Measurements from ENCODE around the gene RAB39A.
"Not testable (repeated sequence)": the region's sequence is repeated elsewhere in the genome, so short reads cannot be mapped to it uniquely, and the experiment has no call there.

Gene RAB39A

DNA sequence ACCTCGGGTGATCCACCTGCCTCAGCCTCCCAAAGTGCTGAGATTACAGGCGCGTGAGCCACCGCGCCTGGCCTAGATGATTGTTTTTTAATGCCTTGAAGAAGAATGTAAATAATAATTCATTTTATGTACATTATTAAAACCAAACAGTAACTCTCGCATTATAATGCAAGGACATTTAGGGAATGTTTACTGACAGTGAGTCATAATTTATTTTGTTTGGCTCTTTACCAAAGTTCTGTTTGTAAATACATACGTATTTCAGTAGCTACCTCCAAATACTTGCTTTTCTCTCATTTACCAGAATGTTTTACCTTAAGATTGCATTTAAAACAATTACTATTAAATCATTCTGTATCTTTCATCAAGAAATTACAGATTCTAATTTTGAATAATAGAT is 3.0 kb downstream of the RAB39A start:
- TF ChIP-seq GATA1 (IDR thresholded peaks at IDR 0.05; ENCODE audit: low read depth, low read length): no peak
- DNase-seq: no peak

DNA sequence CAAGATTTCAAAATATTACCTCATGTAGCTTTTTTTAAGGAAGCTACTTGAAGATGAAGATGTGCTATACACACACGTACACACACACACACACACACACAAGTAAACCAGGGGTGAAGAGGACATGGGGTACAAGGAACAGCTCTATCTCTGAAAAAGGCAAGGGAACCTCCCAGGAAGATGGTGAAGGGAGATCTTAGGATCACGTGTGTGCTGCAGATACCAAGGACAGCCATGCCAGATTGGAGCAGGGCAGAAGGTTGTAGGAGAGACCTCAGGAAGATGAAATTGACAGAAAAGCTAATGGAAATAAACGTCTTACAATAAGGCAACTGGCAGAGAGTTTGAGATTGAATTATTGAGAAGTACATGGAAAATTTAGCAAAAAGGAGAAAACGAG is 19.7 kb downstream of the RAB39A start:
- TF ChIP-seq POLR2A (IDR thresholded peaks at IDR 0.05; ENCODE audit: low read length): no peak
- TF ChIP-seq GATA1 (IDR thresholded peaks at IDR 0.05; ENCODE audit: low read depth, low read length): no peak
- no peak for DNase-seq

DNA sequence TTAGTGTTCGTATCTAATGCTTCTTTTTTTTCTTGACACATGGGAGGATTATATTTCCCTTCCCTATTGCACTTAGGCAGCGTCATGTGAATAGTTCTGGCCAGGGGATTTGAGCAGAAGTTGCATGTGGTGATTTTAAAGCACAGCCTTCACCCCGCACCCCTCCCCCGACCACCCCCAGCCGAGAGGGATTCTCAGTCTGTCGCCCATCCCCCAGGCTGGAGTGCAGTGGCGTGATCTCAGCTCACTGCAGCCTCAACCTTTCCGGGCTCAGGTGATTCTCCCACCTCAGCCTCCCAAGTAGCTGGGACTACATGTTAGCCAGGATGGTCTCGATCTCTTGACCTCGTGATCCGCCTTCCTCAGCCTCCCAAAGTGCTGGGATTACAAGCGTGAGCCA is 20.1 kb downstream of the RAB39A start:
- DNase-seq: not testable (repeated sequence)

DNA sequence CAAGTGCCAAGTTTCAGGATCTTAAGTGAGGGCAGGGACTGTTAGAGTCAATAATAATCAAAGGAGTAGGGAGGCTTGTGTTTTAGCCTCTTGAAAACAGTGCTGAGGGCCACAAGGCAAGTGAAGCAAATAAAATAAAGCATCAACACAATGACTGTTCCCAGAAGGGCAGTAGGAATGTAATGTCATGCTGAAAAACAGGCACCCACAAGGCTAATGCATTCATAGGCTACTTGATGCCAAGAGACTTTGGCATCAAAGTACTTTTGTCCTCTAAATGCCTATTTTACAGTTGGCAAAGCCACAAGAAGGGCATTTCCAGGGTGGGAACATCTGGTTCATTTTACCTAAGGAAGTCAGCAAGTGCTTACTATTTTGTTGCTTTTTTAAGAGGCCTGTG is 22.9 kb downstream of the RAB39A start:
- TF ChIP-seq GATA1 (IDR thresholded peaks at IDR 0.05; ENCODE audit: low read depth, low read length) (no peak), POLR2A (IDR thresholded peaks at IDR 0.05; ENCODE audit: low read length) (no peak)
- no peak for DNase-seq

DNA sequence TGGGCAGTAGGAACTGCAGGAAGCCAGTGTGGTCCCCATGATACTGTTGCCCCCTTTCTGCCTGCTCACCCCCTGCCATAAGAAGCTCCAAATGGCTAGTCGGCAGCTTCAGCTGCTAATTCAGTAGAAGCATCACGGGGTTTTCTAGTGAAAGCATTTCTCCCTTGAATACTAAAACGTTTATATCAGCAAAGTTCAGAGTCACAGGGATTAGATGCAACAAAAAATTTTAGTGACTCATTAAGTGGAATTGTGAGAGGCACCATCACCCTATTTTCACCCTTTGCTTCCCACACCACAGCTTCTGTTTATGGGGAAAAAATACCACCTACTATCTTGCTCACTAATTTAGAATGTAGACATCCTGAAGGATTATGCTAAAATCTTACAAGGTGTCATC is 25.2 kb downstream of the RAB39A start:
- no peak for TF ChIP-seq GATA1 (IDR thresholded peaks at IDR 0.05; ENCODE audit: low read depth, low read length)
- no peak for TF ChIP-seq POLR2A (IDR thresholded peaks at IDR 0.05; ENCODE audit: low read length)
- DNase-seq: no peak

DNA sequence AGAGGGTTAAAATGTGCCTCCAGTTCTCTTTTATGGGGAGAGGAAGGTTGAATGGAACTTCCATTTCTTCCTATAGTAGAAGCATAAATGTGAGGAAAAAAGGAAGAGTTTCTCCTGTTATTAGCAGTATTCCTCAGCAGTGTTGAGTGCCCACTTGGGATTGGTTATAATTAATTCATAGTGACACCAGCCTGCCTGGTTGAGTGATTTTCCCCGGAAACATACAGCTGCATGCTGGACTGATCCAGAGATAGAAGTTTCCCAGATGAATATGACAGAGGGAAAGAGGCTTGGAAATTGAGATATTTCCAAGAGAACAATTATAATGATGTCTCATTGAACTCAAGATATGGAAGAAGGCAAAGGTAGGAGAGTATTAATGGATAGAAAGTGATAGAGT is 28.3 kb downstream of the RAB39A start:
- no peak for TF ChIP-seq GATA1 (IDR thresholded peaks at IDR 0.05; ENCODE audit: low read depth, low read length)
- no peak for TF ChIP-seq POLR2A (IDR thresholded peaks at IDR 0.05; ENCODE audit: low read length)
- no peak for DNase-seq

DNA sequence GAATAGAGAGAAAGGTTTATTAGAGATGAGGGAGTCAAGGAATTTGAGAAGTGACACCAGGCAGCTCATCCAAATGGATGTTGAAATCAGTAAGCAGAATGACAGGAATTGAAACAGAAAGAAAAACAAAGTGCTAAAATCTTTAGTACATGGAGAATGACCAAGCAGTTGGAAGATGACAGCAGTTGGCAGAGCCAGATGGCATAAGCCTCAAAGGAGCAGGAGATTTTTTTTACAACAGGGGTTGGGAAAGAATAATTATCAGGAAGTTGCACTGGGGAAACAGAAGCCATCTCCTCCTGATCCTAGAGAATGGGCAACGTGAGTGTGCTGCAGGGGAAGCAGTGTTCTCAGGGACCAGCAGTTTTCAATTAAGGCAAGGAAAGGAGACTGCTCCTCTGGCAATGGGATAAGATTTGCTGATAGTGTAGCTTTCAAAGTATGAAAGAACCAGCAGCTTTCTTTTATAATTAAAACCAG is 28.9 kb downstream of the RAB39A start:
- no peak for DNase-seq

DNA sequence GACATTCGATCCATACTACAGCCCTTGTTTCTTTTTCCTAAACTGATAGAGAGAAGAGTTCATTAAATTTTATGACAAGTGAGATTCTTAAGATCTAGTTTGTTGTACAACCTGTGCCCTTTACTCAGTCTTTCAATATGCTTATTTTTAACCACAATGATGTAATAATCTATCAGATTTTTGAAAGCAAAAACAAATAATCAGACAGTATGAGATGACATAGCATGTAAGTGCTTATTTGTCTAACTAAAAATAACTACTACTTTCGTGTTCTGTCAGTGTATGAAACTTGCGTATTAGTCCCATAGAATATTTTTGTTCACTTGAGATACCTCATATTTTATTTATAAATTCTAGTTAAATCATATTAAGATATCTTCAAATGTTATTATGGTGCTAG is 33.2 kb downstream of the RAB39A start:
- DNase-seq: no peak
- TF ChIP-seq GATA1 (IDR thresholded peaks at IDR 0.05; ENCODE audit: low read depth, low read length) (no peak), POLR2A (IDR thresholded peaks at IDR 0.05; ENCODE audit: low read length) (no peak)

More for the DNA sequence above, 28.9 kb downstream of the RAB39A start:
- TF ChIP-seq GATA1 (IDR thresholded peaks at IDR 0.05; ENCODE audit: low read depth, low read length) (no peak), POLR2A (IDR thresholded peaks at IDR 0.05; ENCODE audit: low read length) (no peak)

DNA sequence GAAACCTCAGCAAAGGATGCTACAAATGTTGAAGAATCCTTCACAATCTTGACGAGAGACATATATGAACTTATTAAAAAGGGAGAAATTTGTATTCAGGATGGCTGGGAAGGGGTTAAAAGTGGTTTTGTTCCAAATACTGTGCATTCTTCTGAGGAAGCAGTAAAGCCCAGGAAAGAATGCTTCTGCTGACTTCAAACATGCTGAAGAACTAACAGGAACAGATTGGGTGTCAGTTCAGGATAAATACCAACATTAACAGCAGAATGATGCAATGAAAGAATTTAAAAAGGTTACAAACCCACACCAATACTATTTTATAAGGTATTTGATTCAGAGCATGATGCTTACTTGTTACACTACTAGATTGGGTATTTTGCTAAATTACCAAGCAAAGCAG is 33.9 kb downstream of the RAB39A start:
- no peak for DNase-seq
- no peak for TF ChIP-seq POLR2A (IDR thresholded peaks at IDR 0.05; ENCODE audit: low read length)
- TF ChIP-seq GATA1 (IDR thresholded peaks at IDR 0.05; ENCODE audit: low read depth, low read length): no peak

DNA sequence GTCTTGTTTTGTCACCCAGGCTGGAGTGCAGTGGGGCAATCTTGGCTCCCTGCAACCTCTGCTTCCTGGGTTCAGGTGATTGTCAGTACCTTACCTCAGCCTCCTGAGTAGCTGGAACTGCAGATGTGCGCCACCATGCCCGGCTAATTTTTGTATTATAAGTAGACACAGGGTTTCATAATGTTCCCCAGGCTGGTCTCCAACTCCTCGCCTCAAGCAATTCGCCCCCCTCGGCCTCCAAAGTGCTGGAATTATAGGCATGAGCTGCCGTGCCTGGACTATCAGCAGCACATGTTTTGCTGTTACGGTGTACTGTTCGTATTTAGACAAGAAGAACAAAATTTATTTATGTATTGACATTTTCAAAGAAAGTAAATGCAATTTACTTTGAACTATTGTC is 34.8 kb downstream of the RAB39A start:
- DNase-seq: no peak
- TF ChIP-seq GATA1 (IDR thresholded peaks at IDR 0.05; ENCODE audit: low read depth, low read length) (no peak), POLR2A (IDR thresholded peaks at IDR 0.05; ENCODE audit: low read length) (no peak)

DNA sequence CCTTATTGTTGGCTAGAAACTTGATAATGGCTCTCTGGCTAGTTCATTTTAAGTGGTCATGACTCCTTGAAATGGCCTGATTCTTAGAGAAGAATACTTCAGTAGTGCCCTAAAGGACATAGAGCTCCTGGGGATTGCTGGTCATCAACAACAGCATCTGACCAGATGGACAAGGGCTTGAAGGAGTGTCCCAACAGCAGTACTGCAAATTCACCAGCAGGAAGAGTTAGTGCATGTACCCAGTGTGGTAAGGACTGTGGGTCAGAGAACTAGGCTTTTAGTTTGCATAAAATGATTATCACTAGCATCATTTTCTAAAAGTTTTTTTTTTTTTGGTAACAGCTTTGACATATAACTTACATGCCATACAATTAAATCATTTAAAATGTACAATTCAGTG is 41.0 kb downstream of the RAB39A start:
- no peak for DNase-seq
- TF ChIP-seq POLR2A (IDR thresholded peaks at IDR 0.05; ENCODE audit: low read length): no peak
- no peak for TF ChIP-seq GATA1 (IDR thresholded peaks at IDR 0.05; ENCODE audit: low read depth, low read length)

DNA sequence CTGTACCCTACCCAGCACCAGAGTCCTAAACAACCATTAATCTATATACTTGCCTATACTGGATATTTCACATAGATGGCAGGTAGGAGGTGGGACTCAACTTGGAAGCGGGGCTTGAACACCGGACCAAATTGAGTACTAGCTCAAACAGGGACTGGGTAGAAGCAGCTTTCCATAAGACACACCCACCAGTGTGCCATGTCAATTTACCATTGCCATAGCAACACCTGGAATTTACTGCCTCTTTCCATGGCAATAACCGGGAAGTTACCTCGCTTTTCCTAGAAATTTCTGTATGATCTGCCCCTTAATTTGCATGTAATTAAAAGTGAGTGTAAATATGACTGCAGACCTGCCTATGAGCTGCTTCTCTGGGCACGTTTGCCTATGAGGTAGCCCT is 41.8 kb downstream of the RAB39A start:
- no peak for DNase-seq
- TF ChIP-seq GATA1 (IDR thresholded peaks at IDR 0.05; ENCODE audit: low read depth, low read length): no peak
- TF ChIP-seq POLR2A (IDR thresholded peaks at IDR 0.05; ENCODE audit: low read length): no peak

DNA sequence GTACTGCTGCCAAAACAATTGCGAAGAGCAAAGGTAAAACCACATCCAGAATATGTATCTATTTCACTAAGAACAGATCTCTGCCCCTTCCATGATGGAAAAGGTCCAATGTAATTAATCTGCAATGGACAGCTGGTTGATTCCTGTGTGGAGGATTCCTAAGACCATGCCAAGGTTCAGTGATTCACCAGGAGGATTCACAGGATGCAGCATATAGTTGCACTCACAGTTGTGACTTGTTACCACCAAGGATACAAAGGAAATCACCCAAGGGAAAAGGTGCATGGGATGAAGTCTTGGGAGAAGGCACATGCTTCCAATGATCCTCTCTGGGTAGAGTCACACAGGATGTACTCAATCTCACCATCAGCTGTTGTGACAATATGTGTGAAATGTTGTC is 45.4 kb downstream of the RAB39A start:
- TF ChIP-seq POLR2A (IDR thresholded peaks at IDR 0.05; ENCODE audit: low read length) (no peak), GATA1 (IDR thresholded peaks at IDR 0.05; ENCODE audit: low read depth, low read length) (no peak)
- DNase-seq: no peak

DNA sequence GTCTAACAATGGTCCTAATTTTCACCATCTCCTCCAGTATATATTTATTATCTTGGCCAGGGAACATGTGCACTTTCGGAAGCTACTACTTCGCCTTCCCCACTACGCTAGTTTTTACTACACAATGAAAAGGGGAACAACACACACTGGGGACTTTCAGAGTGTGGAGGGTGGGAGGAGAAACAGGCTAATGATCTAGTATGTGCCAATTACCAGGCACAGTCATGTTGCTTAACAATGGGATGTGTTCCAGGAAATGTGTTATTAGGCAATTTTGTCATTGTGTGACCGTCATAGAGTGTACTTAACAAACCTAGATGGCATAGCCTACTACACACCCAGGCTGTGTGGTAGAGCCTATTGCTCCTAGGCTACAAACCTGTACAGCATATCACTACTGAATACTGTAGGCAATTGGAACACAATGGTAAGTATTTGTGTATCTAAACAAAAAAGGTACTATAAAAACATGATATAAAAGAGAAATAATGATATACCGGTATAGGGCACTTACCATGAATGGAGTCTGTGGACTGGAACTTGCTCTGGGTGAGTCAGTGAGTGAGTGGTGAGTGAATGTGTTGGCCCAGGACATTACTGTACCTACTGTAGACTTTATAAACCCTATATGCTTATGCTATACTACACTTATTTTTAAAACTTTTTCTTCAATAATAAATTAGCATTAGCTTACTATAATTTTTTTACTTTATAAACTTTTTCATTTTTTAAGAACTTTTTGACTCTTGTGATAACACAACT is 60.3 kb downstream of the RAB39A start:
- no peak for DNase-seq
- TF ChIP-seq POLR2A (IDR thresholded peaks at IDR 0.05; ENCODE audit: low read length) (no peak), GATA1 (IDR thresholded peaks at IDR 0.05; ENCODE audit: low read depth, low read length) (no peak)

DNA sequence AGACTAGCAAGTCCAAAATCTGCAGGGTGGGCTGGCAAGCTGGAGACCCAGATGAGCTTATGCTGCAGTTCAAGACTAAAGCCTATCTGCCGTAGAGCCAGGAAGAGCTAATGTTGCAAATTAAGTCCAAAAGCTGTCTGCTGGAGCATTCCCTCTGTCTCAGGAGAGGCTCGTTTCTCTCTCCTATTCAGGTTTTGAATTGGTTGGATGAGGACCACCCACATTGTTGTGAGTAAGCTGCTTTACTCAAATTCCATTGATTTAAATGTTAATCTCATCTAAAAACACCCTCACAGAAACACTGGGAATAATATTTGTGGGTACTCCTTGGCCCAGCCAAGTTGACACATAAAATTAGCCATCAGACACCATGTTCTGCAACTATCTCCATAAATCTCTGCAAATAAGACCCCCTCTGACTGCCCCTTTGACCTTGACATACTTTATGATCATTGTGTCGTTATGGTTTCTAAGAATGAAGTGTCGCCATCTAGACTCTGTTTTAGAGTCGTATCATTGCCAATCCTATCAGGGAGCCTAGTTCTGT is 63.7 kb downstream of the RAB39A start:
- DNase-seq: no peak
- TF ChIP-seq POLR2A (IDR thresholded peaks at IDR 0.05; ENCODE audit: low read length) (no peak), GATA1 (IDR thresholded peaks at IDR 0.05; ENCODE audit: low read depth, low read length) (no peak)

All from erythroblast (primary cell).